GM21423 (cell line): ENCODE results near the gene WDR82.
A peak's percentile ranks its signal among the peaks of the same experiment; 100 is the strongest.

Source experiments
- ATAC-seq: cut with Tn5 transposase; IDR thresholded peaks from one replicate; pipeline ENCODE4 v1.9.1; 2021; ENCODE audit warnings: mild to moderate bottlenecking, moderate library complexity; ENCODE audit not compliant: unreplicated experiment

Gene WDR82

GRCh38 chr3:52226229-52226817, 52.1 kb downstream of the WDR82 start:
- peak; percentile 16 for ATAC-seq

- peak; percentile 79 for ATAC-seq
Measured at GRCh38 chr3:52225452-52226228, 52.8 kb downstream of the WDR82 start, which contains the start of gene TLR9. TLR9 (minus strand) TSS chr3:52225645; CDS start chr3:52225529, 116 bp downstream.

GRCh38 chr3:52223449-52224408, 54.7 kb downstream of the WDR82 start:
- no peak for ATAC-seq

GRCh38 chr3:52222319-52223221, 55.9 kb downstream of the WDR82 start:
- no peak for ATAC-seq

GRCh38 chr3:52221563-52222318, 56.7 kb downstream of the WDR82 start:
- ATAC-seq = no peak

- no peak for ATAC-seq
Measured at GRCh38 chr3:52221141-52221562, 57.3 kb downstream of the WDR82 start.

GRCh38 chr3:52220380-52221026, 57.9 kb downstream of the WDR82 start:
- ATAC-seq = no peak

- no peak for ATAC-seq
Measured at GRCh38 chr3:52218937-52219650, 59.4 kb downstream of the WDR82 start.

GRCh38 chr3:52218454-52218853, 60.0 kb downstream of the WDR82 start:
- ATAC-seq = no peak

GRCh38 chr3:52218026-52218425, 60.4 kb downstream of the WDR82 start:
- ATAC-seq = no peak

- ATAC-seq = no peak
Measured at GRCh38 chr3:52217409-52217805, 61.0 kb downstream of the WDR82 start.

- ATAC-seq = no peak
Measured at GRCh38 chr3:52216585-52217408, 61.7 kb downstream of the WDR82 start.

GRCh38 chr3:52215351-52215750, 63.1 kb downstream of the WDR82 start:
- ATAC-seq = no peak

GRCh38 chr3:52213901-52214300, 64.5 kb downstream of the WDR82 start:
- ATAC-seq = no peak

GRCh38 chr3:52213005-52213404, 65.4 kb downstream of the WDR82 start:
- ATAC-seq = no peak

- no peak for ATAC-seq
Measured at GRCh38 chr3:52211268-52211891, 67.1 kb downstream of the WDR82 start.

- ATAC-seq = no peak
Measured at GRCh38 chr3:52210550-52211046, 67.9 kb downstream of the WDR82 start.
